22Rv1 (cell line): ENCODE results near the gene GALNTL6.

Experiments used
- CTCF ChIP-seq: fragments of 450-650 bp; IDR thresholded peaks from 2 replicates; pipeline ENCODE4 v1.5.1; 2017; ENCODE audit warnings: mild to moderate bottlenecking
- ZFX ChIP-seq: fragments of 450-650 bp; IDR thresholded peaks from 2 replicates; pipeline ENCODE4 v1.6.1; 2017; ENCODE audit warnings: antibody characterized with exemption, borderline replicate concordance

GRCh38 chr4:172009446-172010230 is 196.4 kb downstream of the GALNTL6 start:
- no peak for TF ChIP-seq CTCF
- TF ChIP-seq ZFX, result no peak
